ENCODE results near the gene PPP1R9A.

GRCh38 chr7:95035295-95035694 is 127.9 kb downstream of the PPP1R9A start:
- TF ChIP-seq EZH2 (IDR thresholded peaks at IDR 0.05; ENCODE audit: low read length, unreplicated experiment) = no peak
- TF ChIP-seq, protein P1, sequence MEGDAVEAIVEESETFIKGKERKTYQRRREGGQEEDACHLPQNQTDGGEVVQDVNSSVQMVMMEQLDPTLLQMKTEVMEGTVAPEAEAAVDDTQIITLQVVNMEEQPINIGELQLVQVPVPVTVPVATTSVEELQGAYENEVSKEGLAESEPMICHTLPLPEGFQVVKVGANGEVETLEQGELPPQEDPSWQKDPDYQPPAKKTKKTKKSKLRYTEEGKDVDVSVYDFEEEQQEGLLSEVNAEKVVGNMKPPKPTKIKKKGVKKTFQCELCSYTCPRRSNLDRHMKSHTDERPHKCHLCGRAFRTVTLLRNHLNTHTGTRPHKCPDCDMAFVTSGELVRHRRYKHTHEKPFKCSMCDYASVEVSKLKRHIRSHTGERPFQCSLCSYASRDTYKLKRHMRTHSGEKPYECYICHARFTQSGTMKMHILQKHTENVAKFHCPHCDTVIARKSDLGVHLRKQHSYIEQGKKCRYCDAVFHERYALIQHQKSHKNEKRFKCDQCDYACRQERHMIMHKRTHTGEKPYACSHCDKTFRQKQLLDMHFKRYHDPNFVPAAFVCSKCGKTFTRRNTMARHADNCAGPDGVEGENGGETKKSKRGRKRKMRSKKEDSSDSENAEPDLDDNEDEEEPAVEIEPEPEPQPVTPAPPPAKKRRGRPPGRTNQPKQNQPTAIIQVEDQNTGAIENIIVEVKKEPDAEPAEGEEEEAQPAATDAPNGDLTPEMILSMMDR (conservative IDR thresholded peaks at IDR 0.05; ENCODE audit: low read depth, low read length) = no peak

Data from PC-3 (cell line).